ENCODE measurements around the gene GOLGA7B.

GOLGA7B gene

DNA sequence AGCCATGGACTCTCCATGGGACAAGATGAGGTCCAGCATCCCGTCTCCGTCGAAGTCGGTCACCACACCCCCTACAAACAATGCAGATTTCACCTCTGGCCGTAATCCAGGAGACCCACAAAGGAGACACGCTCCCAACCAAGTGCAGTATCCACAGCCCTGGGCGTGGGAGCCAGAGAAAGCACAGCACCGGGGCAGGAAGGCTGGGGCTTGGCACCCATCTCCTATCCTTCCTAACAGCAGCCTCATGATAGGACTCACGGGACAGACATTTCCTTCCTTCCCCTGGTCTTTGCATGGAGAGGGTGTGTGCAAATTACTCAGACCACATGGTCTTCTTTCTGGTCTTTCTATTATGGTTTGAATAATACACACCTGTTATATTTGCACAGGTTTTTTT lies 46.3 kb downstream of the GOLGA7B start:
- no peak for DNase-seq (ENCODE audit: extremely low read depth, low read depth)
- TF ChIP-seq CTCF (IDR thresholded peaks at IDR 0.05; ENCODE audit: low read depth, low read length, missing control alignments) = no peak
- H3K4me3 ChIP-seq (replicated peaks; ENCODE audit: low read depth, low read length) = no peak overlapping the region

- TF ChIP-seq CTCF (IDR thresholded peaks at IDR 0.05; ENCODE audit: low read depth, low read length, missing control alignments) = no peak
- no peak overlapping the region for H3K4me3 ChIP-seq (replicated peaks; ENCODE audit: low read depth, low read length)
- no peak for DNase-seq (ENCODE audit: extremely low read depth, low read depth)
These were observed 47.2 kb downstream of the GOLGA7B start for GRCh38 chr10:97896756-97897358.

DNA sequence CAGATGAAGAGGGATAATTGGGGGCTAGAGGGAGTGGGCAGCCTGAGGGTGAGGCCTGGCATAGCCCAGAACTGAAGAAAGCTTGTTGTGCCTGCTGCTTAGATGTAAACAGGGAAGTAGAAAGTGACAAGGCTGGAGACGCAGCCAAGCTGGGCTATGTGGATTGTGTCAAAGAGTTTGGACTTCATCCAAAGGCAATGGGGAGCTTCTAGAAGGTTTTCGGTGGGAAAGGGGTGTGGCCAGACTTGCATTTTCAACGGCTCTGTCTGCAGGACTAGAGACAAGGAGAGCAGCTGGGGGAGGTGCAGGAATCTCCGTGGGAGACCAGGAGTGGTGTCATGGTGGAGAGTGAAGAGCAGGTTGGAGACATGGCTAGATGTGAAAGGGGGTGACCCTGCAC lies 48.8 kb downstream of the GOLGA7B start:
- no peak for TF ChIP-seq CTCF (IDR thresholded peaks at IDR 0.05; ENCODE audit: low read depth, low read length, missing control alignments)
- H3K4me3 ChIP-seq (replicated peaks; ENCODE audit: low read depth, low read length) = no peak overlapping the region
- no peak for DNase-seq (ENCODE audit: extremely low read depth, low read depth)

- DNase-seq (ENCODE audit: extremely low read depth, low read depth) = no peak
- no peak overlapping the region for H3K4me3 ChIP-seq (replicated peaks; ENCODE audit: low read depth, low read length)
- no peak for TF ChIP-seq CTCF (IDR thresholded peaks at IDR 0.05; ENCODE audit: low read depth, low read length, missing control alignments)
These were observed 51.7 kb downstream of the GOLGA7B start for GRCh38 chr10:97901381-97901780.

DNA sequence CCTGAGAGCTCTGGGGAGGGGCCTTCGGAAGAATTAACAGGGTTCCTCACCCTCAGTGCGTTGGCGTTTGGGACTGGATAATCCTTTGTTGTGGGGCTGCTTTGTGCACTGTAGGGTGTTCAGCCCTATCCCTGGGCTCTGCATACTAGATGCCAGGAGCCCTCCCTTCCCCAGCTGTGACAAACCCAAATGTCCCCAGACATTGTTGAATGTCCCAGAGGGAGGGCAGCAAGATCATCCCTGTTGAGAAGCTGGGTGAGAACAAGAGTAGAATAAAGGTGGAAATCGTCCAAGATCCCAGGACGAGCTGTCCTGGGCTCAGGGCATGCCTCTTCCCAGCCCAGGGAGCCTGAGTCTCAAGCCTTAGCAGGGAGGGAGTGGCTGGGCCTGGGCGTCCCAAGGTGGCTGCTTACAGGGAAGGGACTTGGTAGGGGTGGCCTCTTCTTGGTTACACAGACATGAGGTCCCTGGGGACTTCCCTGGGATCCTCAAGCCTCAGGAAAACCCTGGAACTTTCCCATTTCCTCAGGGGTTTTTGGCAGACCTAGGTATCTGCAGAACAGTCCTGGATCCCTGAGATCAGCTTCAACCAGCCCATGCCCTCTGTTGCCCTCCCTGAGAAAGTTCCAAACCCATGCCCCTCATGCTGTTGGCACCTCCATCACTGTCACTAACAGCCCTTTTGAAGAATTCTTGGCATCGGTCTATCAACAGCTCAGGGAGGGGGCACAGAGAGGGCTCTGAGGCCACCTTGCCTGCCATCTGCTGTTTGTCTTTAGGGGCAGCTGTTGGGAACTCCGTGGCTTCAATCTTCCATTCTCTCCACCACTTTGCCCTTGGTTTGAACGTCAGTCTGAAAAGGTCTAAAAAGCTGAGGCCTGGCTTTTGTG lies 53.7 kb downstream of the GOLGA7B start:
- no peak for DNase-seq (ENCODE audit: extremely low read depth, low read depth)
- no peak overlapping the region for H3K4me3 ChIP-seq (replicated peaks; ENCODE audit: low read depth, low read length)
- TF ChIP-seq CTCF (IDR thresholded peaks at IDR 0.05; ENCODE audit: low read depth, low read length, missing control alignments) = no peak

GRCh38 chr10:97904018-97904381 lies 54.4 kb downstream of the GOLGA7B start:
- DNase-seq (ENCODE audit: extremely low read depth, low read depth) = no peak
- TF ChIP-seq CTCF (IDR thresholded peaks at IDR 0.05; ENCODE audit: low read depth, low read length, missing control alignments) = no peak
- no peak overlapping the region for H3K4me3 ChIP-seq (replicated peaks; ENCODE audit: low read depth, low read length)
